Endodermal cell (in vitro differentiated cells): ENCODE results near the gene EYS. TPM values are rescaled to one million over a fixed set of nuclear protein-coding genes. Genes with fewer than 3 reads are reported as not detected.

Experiments
- DNase-seq: peaks from one replicate; pipeline ENCODE4 v3.0.0-alpha.2; 2017
- H3K27ac ChIP-seq: 2 replicates; pipeline ENCODE4 v1.5.1; 2013; ENCODE audit warnings: mild to moderate bottlenecking, low read depth, low read length, moderate library complexity
- H3K27me3 ChIP-seq: 2 replicates; pipeline ENCODE4 v1.6.1; 2013; ENCODE audit warnings: mild to moderate bottlenecking, low read length, moderate library complexity; ENCODE audit not compliant: insufficient read depth, control insufficient read depth, poor library complexity, severe bottlenecking
- H3K36me3 ChIP-seq: 2 replicates; pipeline ENCODE4 v1.7.0; 2013; ENCODE audit warnings: mild to moderate bottlenecking, low read length, moderate library complexity; ENCODE audit not compliant: control insufficient read depth, insufficient read depth
- H3K4me1 ChIP-seq: one replicate; pipeline ENCODE4 v1.7.0; 2013; ENCODE audit warnings: low read length; ENCODE audit not compliant: control insufficient read depth, insufficient read depth
- H3K4me3 ChIP-seq: 2 replicates; pipeline ENCODE4 v1.5.1; 2013; ENCODE audit warnings: mild to moderate bottlenecking, low read length, moderate library complexity
- H3K9ac ChIP-seq: 2 replicates; pipeline ENCODE4 v1.6.1; 2013; ENCODE audit warnings: mild to moderate bottlenecking, low read length, moderate library complexity; ENCODE audit not compliant: poor library complexity, severe bottlenecking; ENCODE audit errors: extremely low read depth
- H3K9me3 ChIP-seq: 2 replicates; pipeline ENCODE4 v1.6.1; 2013; ENCODE audit warnings: mild to moderate bottlenecking, low read length, moderate library complexity; ENCODE audit not compliant: control insufficient read depth
- H3K27ac Mint-ChIP-seq: 2 replicates; pipeline ENCODE4 v1.8.0; 2020; ENCODE audit warnings: mixed read lengths
- H3K27me3 Mint-ChIP-seq: 2 replicates; pipeline ENCODE4 v1.8.0; 2021; ENCODE audit warnings: mild to moderate bottlenecking, mixed read lengths; ENCODE audit not compliant: insufficient read depth
- H3K36me3 Mint-ChIP-seq: 2 replicates; pipeline ENCODE4 v1.8.0; 2020; ENCODE audit warnings: low read depth, mixed read lengths
- H3K4me1 Mint-ChIP-seq: 2 replicates; pipeline ENCODE4 v1.8.0; 2020; ENCODE audit warnings: mixed read lengths
- H3K4me3 Mint-ChIP-seq: 2 replicates; pipeline ENCODE4 v1.8.0; 2020; ENCODE audit warnings: mild to moderate bottlenecking, moderate library complexity, mixed read lengths
- H3K9me3 Mint-ChIP-seq: 2 replicates; pipeline ENCODE4 v1.8.0; 2020; ENCODE audit warnings: mild to moderate bottlenecking, mixed read lengths
- CTCF ChIP-seq: fragments of 200-600 bp; sonication (generic); conservative IDR thresholded peaks from 2 replicates; pipeline ENCODE4 v1.5.0; 2021; ENCODE audit warnings: antibody characterized with exemption, mild to moderate bottlenecking
- WGBS, 2 experiments: methylation state at CpG; one replicate each; pipeline versions ENCODE4 v1.1.5 to v1.1.7; 2013; ENCODE audit warnings: missing lambda C conversion rate in 2 of 2, mixed read lengths in 1 of 2; ENCODE audit not compliant: insufficient coverage in 1 of 2, insufficient read length in 1 of 2; 5-methylcytosine and 5-hydroxymethylcytosine counted together
- total RNA-seq, 2 donors: library from RNA; stranded (reverse); fragmentation: NEBNext Ultra II Directional in 1 of 2; extraction: Animal tissue kit (Norgen Biotek cat#: 25700) in 1 of 2; gene quantifications; 2 replicates in 1 of 2; 3 replicates in 1 of 2; pipeline ENCODE4 v1.2.1, GENCODE V29; 2021

EYS gene
- total RNA-seq, 2 donors from 2014 or later, result 0.31 to 0.70 TPM

GRCh38 chr6:63675138-63675537 is 2031.9 kb downstream of the EYS start:
- H3K27me3 ChIP-seq, result no peaks in the 10 kb centered on the region
- H3K36me3 ChIP-seq, result peaks cover 25% of the 10 kb centered on the region
- H3K27ac ChIP-seq, result no peak overlapping the region
- 100% methylated on average over 1 of the region's 1 CpG for WGBS, 2 experiments
- H3K4me3 ChIP-seq, result no peak overlapping the region
- H3K9ac ChIP-seq, result no peak overlapping the region
- Mint-ChIP-seq H3K4me1 (peaks cover 13% of the 10 kb centered on the region), H3K27ac (no peak overlapping the region), H3K9me3 (no peaks in the 10 kb centered on the region), H3K36me3 (peaks cover 19% of the 10 kb centered on the region), H3K27me3 (no peaks in the 10 kb centered on the region), H3K4me3 (no peak overlapping the region)
- peaks cover 3% of the 10 kb centered on the region for H3K4me1 ChIP-seq
- no peak for TF ChIP-seq CTCF
- H3K9me3 ChIP-seq, result no peaks in the 10 kb centered on the region
- no peak for DNase-seq

- no peak overlapping the region for H3K27ac Mint-ChIP-seq
- H3K9me3 Mint-ChIP-seq, result no peaks in the 10 kb centered on the region
- Histone ChIP-seq H3K4me1 (peaks cover 3% of the 10 kb centered on the region), H3K9ac (no peak overlapping the region), H3K27ac (no peak overlapping the region), H3K9me3 (no peaks in the 10 kb centered on the region), H3K27me3 (no peaks in the 10 kb centered on the region), H3K36me3 (peaks cover 20% of the 10 kb centered on the region), H3K4me3 (no peak overlapping the region)
- H3K4me3 Mint-ChIP-seq, result no peak overlapping the region
- WGBS, 2 experiments, result 90% methylated on average over 3 of the region's 3 CpGs; no CpG with 5 or more reads in 1 of the 2 experiments
- DNase-seq, result no peak
- no peaks in the 10 kb centered on the region for H3K27me3 Mint-ChIP-seq
- no peak for TF ChIP-seq CTCF
- H3K36me3 Mint-ChIP-seq, result peaks cover 16% of the 10 kb centered on the region
- H3K4me1 Mint-ChIP-seq, result peaks cover 13% of the 10 kb centered on the region
Measured at GRCh38 chr6:63674635-63675034, 2032.4 kb downstream of the EYS start.

- Mint-ChIP-seq H3K9me3 (no peaks in the 10 kb centered on the region), H3K27me3 (no peaks in the 10 kb centered on the region), H3K4me1 (peaks cover 10% of the 10 kb centered on the region), H3K36me3 (peaks cover 13% of the 10 kb centered on the region), H3K4me3 (no peak overlapping the region), H3K27ac (no peak overlapping the region)
- Histone ChIP-seq H3K27me3 (no peaks in the 10 kb centered on the region), H3K4me3 (no peak overlapping the region), H3K4me1 (peaks cover 3% of the 10 kb centered on the region), H3K36me3 (peaks cover 12% of the 10 kb centered on the region), H3K9me3 (no peaks in the 10 kb centered on the region), H3K9ac (no peak overlapping the region), H3K27ac (no peak overlapping the region)
- TF ChIP-seq CTCF, result no peak
- no peak for DNase-seq
- 95% methylated on average over 2 of the region's 2 CpGs; no CpG with 5 or more reads in 1 of the 2 experiments for WGBS, 2 experiments
Measured at GRCh38 chr6:63673692-63674091, 2033.3 kb downstream of the EYS start.
